Left lung (tissue), 10 donors: ENCODE data around the gene ZNF423. TPM values are rescaled to one million over a fixed set of nuclear protein-coding genes. Genes with fewer than 3 reads are reported as not detected.

Experiments
- ATAC-seq: fragments of 200-7000 bp; cut with Tn5 transposase; one replicate; pipeline ENCODE4 v1.9.1; 2020; ENCODE audit warnings: moderate library complexity
- DNase-seq, 4 donors: peaks; one replicate each; pipeline ENCODE4 v3.0.0-alpha.2; 2013 to 2020
- H3K27ac ChIP-seq, 2 donors: fragments of 200-600 bp; sonication (generic) in 1 of 2; one replicate each; pipeline versions ENCODE4 v1.5.0 to v1.8.0; 2020 to 2021
- H3K27me3 ChIP-seq, 2 donors: fragments of 200-600 bp; sonication (generic) in 1 of 2; one replicate each; pipeline versions ENCODE4 v1.5.0 to v1.8.0; 2020 to 2021
- H3K36me3 ChIP-seq, 2 donors: fragments of 200-600 bp; sonication (generic) in 1 of 2; one replicate each; pipeline versions ENCODE4 v1.5.0 to v1.8.0; 2020 to 2021
- H3K4me1 ChIP-seq, 2 donors: fragments of 200-600 bp; one replicate each; pipeline ENCODE4 v1.8.0; 2021
- H3K4me3 ChIP-seq, 2 donors: fragments of 200-600 bp; sonication (generic) in 1 of 2; one replicate each; pipeline versions ENCODE4 v1.5.0 to v1.8.0; 2020 to 2021; ENCODE audit warnings: mild to moderate bottlenecking in 1 of 2
- H3K9me3 ChIP-seq, 2 donors: fragments of 200-600 bp; sonication (generic) in 1 of 2; one replicate each; pipeline versions ENCODE4 v1.5.0 to v1.8.0; 2020 to 2021
- intact Hi-C, 2 donors: fragments of 100-400 bp; cut with DNase I; formaldehyde crosslinking; loops; one replicate each; pipeline versions ENCODE4 v1.11.2 to v1.14.2; 2022
- polyA plus RNA-seq, 6 donors: library from polyadenylated mRNA; unstranded; fragments of 120-200 nt; gene quantifications; one replicate each; pipeline ENCODE4 v1.2.1, GENCODE V29; 2013; ENCODE audit not compliant: insufficient read length in 6 of 6
- total RNA-seq, 2 donors: library from RNA; stranded (reverse); fragmentation: NEBNext Ultra II Directional; extraction: Animal tissue kit (Norgen Biotek cat#: 25700); gene quantifications; one replicate each; pipeline ENCODE4 v1.2.1, GENCODE V29; 2021
- TF ChIP-seq, protein P1 (sequence below), 2 donors: fragments of 200-600 bp; sonication (generic) in 1 of 2; IDR thresholded peaks; one replicate each; pipeline versions ENCODE4 v1.5.0 to v1.8.0; 2021; ENCODE audit warnings: antibody characterized with exemption in 2 of 2
- donor health status: DM: no; HTN: yes; CAD: no.
- donor health status: DM: no; HTN: no; CAD: no.

ZNF423 gene
- total and polyA plus RNA-seq, 8 donors = 7.8 to 30.5 (median 26.6) TPM

DNA sequence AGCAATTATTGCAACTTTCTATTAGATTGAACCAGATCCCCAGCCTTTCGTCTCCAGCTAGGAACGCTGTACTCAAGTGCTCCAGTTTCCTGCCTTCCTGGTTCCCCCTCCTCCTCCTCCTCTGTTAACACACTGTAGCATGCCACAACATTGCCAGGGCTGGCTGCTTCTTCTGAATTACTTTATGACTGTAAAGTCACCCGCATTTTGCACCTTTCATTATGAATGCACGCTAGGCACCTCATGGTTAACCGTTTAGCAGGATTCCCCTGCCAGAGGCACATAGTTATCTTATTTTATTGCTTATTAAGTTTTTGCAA lies 4.5 kb downstream of the ZNF423 start:
- H3K27me3 ChIP-seq = peaks cover 0 to 68% of the 10 kb centered on the region in 2 donors
- intact Hi-C loops = no loop called here
- DNase-seq = no peak
- H3K4me1 ChIP-seq = peaks cover 0 to 19% of the 10 kb centered on the region in 2 donors
- H3K36me3 ChIP-seq = no peaks in the 10 kb centered on the region
- TF ChIP-seq, protein P1, sequence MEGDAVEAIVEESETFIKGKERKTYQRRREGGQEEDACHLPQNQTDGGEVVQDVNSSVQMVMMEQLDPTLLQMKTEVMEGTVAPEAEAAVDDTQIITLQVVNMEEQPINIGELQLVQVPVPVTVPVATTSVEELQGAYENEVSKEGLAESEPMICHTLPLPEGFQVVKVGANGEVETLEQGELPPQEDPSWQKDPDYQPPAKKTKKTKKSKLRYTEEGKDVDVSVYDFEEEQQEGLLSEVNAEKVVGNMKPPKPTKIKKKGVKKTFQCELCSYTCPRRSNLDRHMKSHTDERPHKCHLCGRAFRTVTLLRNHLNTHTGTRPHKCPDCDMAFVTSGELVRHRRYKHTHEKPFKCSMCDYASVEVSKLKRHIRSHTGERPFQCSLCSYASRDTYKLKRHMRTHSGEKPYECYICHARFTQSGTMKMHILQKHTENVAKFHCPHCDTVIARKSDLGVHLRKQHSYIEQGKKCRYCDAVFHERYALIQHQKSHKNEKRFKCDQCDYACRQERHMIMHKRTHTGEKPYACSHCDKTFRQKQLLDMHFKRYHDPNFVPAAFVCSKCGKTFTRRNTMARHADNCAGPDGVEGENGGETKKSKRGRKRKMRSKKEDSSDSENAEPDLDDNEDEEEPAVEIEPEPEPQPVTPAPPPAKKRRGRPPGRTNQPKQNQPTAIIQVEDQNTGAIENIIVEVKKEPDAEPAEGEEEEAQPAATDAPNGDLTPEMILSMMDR (IDR thresholded peaks at IDR 0.05) = no peak
- no peaks in the 10 kb centered on the region for H3K9me3 ChIP-seq
- H3K4me3 ChIP-seq = no peak overlapping the region
- no peak overlapping the region for H3K27ac ChIP-seq
- ATAC-seq = no peak

DNA sequence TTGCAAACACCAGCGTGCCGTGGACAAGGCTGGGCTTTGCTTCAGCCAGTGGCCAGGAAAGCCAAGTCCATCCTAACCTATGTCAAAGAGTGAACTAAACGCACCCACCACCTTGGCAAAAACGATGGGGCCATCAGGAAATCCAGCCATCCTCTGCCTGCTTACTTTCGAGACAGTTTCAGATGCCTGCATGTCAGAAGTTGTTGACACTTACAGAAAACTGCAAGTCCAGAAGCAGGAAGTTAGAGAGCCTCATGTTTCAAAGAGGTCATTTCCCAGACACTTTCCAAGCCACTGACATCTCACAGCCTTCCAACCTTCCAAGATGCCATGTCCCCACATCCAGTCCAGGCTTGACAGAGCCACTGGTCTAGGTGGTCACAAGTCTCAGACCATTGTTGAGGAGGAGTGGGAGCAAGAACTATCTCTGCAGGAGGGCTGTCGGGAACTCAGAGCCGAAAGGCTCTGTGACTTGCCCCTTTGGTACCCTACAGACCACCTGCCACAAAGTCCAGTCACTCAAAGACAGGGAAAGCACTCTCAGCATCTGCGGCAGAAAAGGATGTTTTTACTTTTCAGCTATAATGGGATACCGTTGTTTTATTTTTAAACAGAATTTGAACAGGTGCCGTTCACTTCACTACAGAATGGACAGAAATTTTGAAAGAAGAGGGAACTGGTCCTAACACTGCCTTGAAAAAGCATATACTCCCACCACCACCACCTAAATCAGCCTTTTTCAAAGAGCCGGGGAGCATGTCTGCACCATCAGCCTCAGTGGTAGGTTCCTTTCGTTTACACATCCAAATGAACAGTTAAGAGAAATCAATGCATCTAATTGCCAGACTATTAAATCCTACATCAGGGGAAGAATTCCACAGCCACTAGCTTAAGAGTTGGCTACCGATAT lies 5.1 kb downstream of the ZNF423 start:
- ATAC-seq = no peak
- Histone ChIP-seq H3K36me3 (no peaks in the 10 kb centered on the region), H3K4me1 (peaks cover 0 to 15% of the 10 kb centered on the region in 2 donors), H3K9me3 (no peaks in the 10 kb centered on the region), H3K4me3 (no peak overlapping the region), H3K27ac (no peak overlapping the region), H3K27me3 (peaks cover 0 to 62% of the 10 kb centered on the region in 2 donors)
- intact Hi-C loops = no loop called here
- no peak for DNase-seq
- TF ChIP-seq, protein P1 (IDR thresholded peaks at IDR 0.05) = no peak

DNA sequence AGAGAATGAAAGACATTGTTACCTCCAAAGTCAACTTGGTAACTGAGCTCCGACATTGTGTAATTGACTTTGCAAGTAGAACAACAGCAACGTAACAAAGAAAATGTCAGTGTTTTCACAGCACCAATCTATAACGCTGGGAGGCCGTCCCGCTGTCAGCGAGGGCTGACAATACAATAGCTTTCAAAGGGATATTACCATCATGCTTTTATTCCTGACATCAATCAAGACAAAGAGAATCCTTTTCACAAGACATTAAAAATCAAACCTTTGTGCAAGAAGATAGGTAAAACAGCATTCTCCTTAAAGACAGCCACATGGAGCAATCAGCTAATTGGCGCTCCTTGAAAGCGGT lies 6.2 kb downstream of the ZNF423 start:
- H3K9me3 ChIP-seq = no peaks in the 10 kb centered on the region
- H3K27ac ChIP-seq = no peak overlapping the region
- no peak for ATAC-seq
- TF ChIP-seq, protein P1 (IDR thresholded peaks at IDR 0.05) = no peak
- no peaks in the 10 kb centered on the region for H3K36me3 ChIP-seq
- no peak for DNase-seq
- H3K4me3 ChIP-seq = no peak overlapping the region
- intact Hi-C loops = no loop called here
- peaks cover 0 to 14% of the 10 kb centered on the region in 2 donors for H3K4me1 ChIP-seq
- H3K27me3 ChIP-seq = peaks cover 0 to 51% of the 10 kb centered on the region in 2 donors

DNA sequence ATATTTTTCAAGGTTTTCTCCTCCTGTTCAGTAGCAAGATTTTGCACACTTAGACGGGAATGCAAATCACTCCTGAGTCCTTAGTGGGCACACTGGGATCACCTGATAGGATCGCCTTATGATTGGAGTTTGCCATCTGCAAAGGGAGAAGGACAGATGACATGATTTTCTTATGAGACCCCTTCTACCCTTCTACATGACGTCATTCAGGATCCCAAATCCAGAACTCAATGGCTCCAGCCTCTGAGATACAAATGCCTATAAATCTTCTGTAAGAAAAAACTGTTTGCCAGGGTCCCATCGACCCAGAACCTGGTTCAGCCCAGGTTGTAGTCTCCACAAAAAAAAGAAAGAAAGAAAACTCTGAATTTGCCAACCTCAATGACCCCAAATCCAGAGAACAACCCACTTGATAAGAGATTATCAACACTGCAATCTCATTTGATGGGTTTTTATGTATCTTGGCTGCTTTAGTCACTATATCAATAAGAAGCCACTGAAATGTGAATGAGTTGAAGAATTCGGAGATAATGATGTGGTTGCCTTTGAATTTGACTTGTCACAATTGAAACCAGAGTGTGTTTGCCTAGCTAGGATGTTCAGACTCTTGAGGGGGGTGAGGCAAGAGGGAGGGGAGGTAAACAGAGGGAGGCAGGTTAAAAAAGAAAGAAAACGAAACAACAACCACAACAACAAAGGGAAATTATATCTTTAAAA lies 6.7 kb downstream of the ZNF423 start:
- peaks cover 0 to 9% of the 10 kb centered on the region in 2 donors for H3K4me1 ChIP-seq
- H3K27me3 ChIP-seq = peaks cover 0 to 46% of the 10 kb centered on the region in 2 donors
- H3K27ac ChIP-seq = no peak overlapping the region
- intact Hi-C loops = no loop called here
- TF ChIP-seq, protein P1 (IDR thresholded peaks at IDR 0.05) = no peak
- H3K9me3 ChIP-seq = no peaks in the 10 kb centered on the region
- DNase-seq (no peak), ATAC-seq (no peak)
- no peak overlapping the region for H3K4me3 ChIP-seq
- no peaks in the 10 kb centered on the region for H3K36me3 ChIP-seq

DNA sequence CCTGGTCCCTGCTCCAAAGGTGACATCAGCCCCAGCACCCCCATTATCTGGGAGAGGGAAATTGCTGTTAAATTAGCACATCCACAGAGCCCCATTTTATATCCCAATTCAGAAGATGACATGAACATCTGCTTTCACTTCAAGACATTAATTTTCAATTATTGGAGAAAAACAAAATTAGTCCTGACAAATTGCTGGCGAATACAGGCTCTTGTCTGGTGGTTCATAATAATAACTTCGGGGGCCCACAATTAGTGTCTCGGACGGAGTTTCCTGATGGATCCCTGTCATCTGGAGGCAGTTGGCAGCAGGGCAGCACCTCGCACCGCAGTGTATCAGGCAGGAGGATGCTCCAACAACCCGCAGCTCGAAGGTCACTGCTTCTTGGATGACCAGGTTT lies 7.4 kb downstream of the ZNF423 start:
- DNase-seq = no peak
- intact Hi-C loops = no loop called here
- no peak overlapping the region for H3K4me3 ChIP-seq
- H3K27me3 ChIP-seq = peaks cover 0 to 39% of the 10 kb centered on the region in 2 donors
- H3K4me1 ChIP-seq = peaks cover 0 to 9% of the 10 kb centered on the region in 2 donors
- no peaks in the 10 kb centered on the region for H3K36me3 ChIP-seq
- ATAC-seq = no peak
- no peak overlapping the region for H3K27ac ChIP-seq
- TF ChIP-seq, protein P1 (IDR thresholded peaks at IDR 0.05) = no peak
- H3K9me3 ChIP-seq = no peaks in the 10 kb centered on the region
